Erythroblast (primary cell): ENCODE data around the gene CTBP2.
"Not testable (repeated sequence)": the region's sequence is repeated elsewhere in the genome, so short reads cannot be mapped to it uniquely, and the experiment has no call there.

Experiments used
- DNase-seq, 2 experiments: peaks; one replicate each; lab custom pipeline; 2025; lab: John Stamatoyannopoulos, UW
- GATA1 ChIP-seq: IDR thresholded peaks from 2 replicates; pipeline ENCODE4 v1.6.1; 2011; ENCODE audit warnings: low read depth, mild to moderate bottlenecking, control low read depth, low read length, moderate library complexity
- POLR2A ChIP-seq: IDR thresholded peaks from 2 replicates; pipeline ENCODE4 v1.6.1; 2011; ENCODE audit warnings: mild to moderate bottlenecking, low read length

CTBP2 gene

DNA sequence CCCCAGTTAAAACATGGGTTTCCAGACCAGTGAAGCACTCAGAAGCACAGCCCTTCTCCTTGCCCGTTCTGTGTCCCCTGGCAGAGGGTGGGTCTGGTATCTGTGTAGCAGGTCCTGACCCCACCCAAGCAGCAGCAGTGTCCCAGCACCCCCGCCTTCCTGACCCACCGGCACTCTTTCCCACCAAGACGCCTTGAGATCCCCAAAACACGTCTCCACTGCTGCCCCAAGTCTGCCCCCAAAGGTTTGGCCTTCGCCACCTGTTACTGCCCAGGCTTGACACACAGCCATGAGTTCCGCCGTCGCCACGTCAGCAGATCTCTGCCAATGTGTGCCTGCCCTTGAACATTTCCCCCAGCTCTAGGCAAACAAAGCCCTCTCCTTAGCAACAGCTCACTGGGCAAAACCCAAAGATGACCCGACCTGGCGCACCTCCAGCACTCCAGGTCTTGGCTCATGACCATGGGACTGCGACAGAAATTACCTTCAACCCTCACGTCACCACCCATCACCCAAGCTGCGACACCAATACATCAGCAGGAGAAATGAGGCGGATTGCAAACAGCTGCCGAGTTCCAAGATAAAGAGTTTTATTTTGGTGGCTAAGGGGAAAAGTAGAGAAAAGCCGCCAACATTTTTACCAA, 75.6 kb downstream of the CTBP2 start:
- TF ChIP-seq POLR2A (no peak), GATA1 (no peak)
- DNase-seq = no peak

DNA sequence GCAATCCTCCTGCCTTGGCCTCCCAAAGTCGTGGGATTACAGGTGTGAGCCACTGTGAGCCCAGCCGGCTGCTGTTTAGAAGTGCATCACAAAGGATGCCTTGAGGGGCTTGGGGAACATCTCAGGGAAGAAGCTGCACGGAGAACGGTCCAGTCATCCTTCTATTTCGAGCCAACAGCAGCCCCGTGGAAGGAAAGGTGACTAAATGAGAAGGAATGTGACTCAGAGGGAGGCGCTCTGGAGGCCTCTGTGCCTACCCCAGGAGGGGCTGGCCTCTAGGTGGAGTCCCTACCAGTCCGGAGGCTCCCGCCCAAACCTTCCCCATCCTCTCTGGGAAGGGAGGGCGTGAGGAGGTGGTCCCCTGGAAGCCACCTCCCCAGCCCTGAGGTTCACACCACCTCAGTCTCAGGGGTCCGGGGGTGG, 76.2 kb downstream of the CTBP2 start:
- DNase-seq = peak in 1 of 2 experiments; percentile 16
- no peak for TF ChIP-seq POLR2A

DNA sequence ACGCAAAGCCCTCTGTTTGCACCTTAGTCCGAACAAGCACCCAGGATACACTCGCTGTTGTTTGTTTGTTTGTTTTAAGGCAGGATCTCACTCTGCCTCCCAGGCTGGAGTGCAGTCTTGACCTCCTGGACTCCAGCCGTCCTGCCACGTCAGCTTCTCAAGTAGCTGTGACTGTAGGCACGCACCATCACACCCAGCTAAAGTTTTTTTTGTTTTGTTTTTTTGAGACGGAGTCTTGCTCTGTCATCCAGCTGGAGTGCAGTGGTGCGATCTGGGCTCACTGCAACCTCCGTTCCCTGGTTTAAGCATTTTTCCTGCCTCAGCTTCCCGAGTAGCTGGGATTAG, 76.8 kb downstream of the CTBP2 start:
- DNase-seq = no peak
- TF ChIP-seq POLR2A (no peak), GATA1 (no peak)

DNA sequence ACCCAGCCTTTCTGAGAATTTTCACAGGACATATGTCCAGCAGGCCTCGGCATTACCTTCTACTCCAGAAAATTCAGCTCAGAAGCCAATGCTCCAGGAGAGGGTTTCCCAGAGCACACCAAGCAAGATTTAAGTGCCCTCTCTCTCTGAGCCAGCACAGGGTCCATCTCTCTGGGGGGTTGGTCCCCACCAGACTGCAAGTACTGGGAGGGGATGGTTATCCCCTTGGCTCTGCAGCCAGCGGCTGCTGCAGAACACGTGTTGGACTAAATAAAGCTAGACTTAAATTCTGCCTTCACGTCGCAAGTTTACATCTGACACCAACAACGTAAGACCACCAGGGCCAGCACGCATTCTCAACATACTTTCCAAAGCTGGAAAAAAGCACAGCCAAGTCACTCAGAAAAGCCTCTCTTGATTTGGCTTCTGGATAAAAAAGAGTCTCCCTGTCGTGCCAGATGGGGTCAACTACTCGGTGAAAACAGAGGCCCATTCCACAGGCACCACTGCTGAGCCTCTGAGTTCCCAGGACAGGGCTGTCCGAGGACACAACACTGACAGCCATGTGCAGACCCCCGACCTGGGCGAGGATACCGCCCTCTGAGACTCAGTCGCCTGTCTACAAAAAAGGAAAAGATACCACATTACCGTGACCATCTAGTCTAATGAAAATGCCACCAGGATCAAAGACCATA, 77.3 kb downstream of the CTBP2 start:
- DNase-seq = no peak
- no peak for TF ChIP-seq POLR2A
- no peak for TF ChIP-seq GATA1

DNA sequence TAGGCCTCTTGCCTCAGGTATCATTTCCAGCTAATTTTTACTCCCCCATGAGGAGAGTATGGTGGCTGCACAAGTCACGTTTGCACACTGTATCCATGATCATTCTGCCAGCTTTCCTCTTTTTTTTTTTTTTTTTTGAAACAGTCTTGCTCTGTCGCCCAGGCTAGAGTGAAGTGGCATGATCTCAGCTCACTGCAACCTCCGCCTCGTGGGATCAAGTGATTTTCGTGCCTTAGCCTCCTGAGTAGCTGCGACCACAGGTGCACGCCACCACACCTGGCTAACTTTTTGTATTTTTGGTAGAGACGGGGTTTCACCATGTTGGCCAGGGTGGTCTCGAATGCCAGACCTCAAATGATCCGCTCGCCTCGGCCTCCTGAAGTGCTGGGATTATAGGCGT, 77.9 kb downstream of the CTBP2 start:
- not testable (repeated sequence) for DNase-seq

DNA sequence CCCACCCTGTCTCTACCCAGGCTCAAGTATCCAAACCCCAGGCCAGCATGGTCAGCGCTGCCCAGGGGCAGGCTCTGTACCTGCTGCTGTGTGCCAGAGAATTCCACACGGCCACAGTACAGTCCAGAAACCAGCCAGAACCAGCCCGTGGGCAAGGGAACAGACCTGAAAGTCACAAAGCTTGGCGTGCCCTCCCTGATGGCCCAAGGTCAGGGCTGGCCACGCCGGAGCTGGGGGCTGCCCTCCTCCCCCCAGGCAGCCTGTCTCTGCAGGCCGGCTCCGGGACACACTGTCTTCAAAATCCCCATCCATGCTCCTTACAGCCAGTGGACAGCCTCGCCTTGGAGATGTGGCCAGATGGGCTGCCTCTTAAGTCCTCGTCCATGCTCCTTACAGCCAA, 78.4 kb downstream of the CTBP2 start:
- TF ChIP-seq POLR2A (no peak), GATA1 (no peak)
- no peak for DNase-seq

DNA sequence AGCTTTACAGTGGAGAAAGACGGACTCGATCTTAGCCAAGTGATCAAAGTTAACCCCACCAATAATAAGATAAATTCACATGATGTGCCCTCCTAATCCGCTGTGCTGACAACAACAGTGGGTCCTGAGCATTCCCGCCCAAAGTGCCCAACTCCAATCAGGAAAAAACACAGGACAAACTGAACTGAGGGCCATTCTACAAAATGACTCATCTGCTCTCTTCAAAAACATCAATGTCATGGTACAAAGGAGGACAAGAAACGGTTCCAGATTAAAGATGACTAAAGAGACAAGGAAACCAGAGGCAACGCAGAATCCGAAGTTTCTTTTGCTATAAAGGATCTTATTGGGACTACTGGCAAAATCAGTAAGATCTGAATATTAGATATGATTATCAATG, 79.4 kb downstream of the CTBP2 start:
- no peak for TF ChIP-seq POLR2A
- TF ChIP-seq GATA1 = no peak
- DNase-seq = no peak

DNA sequence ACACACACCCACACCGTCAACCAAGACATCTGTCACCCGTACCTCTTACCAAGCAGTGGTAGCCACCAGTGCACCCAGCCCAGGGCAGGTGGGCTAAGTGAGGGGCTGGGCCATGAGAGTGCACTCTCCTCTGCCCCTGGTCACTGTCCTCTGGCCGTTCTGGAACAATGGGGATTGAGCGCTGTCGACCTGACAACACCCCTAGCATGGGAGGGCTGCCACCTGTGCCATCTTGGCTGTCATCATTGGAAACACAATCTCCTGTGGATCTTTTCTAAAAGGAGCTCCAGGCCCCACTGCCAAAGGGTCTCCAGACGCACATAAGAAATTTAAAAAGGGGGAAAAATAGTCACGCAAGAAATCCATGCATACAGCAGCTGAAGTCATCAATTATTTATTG, 80.1 kb downstream of the CTBP2 start:
- DNase-seq = no peak
- TF ChIP-seq POLR2A (no peak), GATA1 (no peak)

DNA sequence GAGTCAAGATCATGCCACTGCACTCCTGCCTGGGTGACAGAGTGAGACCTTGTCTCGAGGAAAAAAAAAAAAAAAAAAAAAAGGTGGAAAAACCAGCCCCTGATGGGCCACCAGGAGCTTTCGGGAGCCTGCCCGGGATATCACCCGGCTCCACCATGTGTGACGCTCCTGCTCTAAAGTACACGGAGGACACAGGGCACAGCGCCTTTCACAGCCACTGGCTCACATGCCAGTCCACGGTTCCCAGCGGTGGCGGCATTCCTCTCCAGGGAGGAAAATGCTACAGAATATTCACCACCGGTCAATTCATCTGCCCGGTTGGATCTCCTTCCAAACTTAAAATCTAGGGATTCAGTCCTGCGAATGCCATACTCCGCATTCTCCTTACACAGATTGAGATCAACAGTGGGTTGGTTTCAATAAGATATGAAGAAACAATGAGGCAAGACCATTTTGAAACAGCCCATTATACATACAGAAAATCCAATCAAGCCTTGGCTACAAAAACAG, 81.2 kb downstream of the CTBP2 start:
- TF ChIP-seq POLR2A = no peak
- no peak for TF ChIP-seq GATA1
- DNase-seq = no peak

DNA sequence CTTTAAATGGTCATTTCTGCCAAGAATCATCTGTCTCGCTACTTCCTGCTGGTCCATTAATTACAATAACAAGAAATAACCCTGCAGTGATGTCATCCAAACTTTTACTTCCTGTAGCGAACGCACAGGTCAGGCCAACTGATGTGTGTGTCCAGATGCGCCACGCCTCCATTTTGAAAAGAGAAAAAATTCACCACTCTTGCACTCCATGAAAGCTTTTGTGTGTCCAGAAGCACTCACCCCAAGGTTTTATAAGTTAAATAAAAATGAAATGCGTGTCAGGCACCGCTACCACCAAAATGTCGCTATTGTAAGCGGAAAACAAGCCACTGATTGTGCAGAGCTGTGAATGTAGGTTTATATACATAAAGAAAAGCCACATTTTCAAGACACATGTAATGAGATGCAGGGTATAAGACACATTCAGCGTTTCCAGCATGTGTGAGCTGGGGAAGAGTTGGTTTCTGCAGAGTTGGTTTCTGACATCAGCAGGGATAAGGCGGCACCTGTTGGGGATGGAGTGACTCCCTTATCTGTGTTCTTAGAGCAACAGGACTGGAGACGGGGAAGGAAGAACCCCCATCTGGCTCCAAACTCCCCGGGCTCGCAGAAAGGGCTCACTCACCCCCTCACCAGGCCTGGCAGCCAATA, 83.3 kb downstream of the CTBP2 start:
- no peak for TF ChIP-seq POLR2A
- TF ChIP-seq GATA1 = no peak
- no peak for DNase-seq

DNA sequence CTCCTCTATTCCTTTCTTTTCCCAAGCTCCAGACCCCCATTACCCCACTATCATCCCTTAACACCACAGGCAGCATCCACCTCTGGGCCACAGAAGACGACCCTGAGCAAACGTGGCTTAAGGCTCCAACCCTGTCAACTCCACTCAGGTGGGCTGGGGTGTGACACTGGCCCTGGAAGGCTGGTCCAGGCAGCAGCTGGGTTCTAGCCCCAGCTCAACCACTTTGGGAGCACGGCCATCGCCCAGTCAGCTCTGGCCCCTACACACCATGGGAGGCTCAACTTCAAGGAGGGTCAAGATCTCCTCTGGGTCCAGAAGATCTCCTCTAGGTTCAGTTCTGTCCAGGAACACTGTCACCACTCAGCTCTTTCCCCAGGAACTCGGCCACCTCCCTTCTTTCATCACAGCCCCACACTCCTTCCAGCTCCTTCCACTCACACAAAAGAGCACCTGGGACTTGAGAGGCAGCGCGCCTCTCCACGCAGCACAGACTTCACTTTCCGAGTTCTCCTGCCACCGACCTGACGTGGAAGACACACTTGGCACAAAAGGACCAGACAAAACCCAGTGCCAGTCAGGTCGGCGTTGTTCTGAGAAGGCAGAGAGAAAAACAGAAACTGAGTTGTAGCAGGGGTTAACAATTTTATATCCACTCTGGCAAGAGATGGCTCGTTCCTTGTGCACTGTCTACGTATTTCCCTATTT, 84.1 kb downstream of the CTBP2 start:
- no peak for DNase-seq
- TF ChIP-seq GATA1 (no peak), POLR2A (no peak)

DNA sequence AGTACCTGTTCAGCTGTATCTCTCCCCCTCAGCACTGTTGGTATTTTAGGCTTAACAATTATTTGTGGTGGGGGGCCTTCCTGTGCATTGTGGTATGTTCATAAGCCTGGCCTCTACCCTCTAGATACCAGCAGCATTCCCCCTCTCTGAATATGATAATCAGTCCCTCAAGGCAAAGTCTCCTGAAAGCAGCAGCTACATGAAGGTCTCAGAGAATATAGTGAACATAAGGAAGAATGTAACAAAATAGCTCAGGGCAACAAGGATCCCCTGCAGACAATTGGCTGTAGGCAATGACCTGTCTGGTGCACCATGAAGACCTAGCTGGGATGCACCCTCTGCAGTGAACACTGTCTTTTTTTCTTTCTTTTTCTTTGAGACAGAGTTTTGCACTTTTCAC, 86.4 kb downstream of the CTBP2 start:
- DNase-seq = no peak

DNA sequence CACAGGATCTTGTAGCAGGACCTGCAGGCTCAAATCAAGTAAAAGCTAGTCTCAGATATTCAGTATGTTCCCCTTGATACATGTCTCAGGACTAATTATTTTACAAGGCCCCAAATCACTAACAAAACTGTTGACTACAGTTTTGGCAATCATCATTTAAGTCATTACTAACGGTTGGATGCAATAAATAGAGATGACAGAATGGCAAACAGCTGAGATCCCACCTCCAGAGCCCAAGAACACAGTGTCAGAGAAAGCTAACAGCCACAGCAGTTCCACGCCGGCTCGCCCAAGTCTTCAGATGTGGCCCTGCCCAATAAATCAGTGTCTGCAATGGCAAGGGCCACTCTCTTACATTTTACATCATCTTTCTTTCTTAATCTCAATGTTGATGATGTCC, 87.6 kb downstream of the CTBP2 start:
- DNase-seq = no peak

More for the DNA sequence above, 86.4 kb downstream of the CTBP2 start:
- no peak for TF ChIP-seq POLR2A
- TF ChIP-seq GATA1 = no peak

DNA sequence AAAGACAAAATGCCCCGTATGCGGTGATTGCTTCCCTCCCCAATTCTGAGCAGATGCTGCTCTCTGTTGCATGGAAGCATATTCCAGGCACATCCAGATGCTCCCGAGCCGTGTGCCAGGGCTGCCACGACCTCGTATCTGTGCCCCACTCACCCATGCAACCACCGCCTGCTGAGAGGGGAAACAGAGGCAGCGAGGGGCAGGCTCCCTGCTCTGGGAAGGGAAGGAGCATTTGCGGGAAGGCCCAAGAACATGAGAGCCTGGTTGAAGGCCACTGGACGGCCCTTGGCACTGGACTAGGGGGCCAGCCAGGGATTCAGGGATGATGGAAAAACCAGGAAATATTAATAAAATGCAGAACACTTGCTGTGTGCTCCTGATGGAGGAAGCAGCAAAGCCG, 89.4 kb downstream of the CTBP2 start:
- DNase-seq = no peak
- TF ChIP-seq POLR2A = no peak
- no peak for TF ChIP-seq GATA1

More for the DNA sequence above, 87.6 kb downstream of the CTBP2 start:
- TF ChIP-seq POLR2A = no peak
- TF ChIP-seq GATA1 = no peak

DNA sequence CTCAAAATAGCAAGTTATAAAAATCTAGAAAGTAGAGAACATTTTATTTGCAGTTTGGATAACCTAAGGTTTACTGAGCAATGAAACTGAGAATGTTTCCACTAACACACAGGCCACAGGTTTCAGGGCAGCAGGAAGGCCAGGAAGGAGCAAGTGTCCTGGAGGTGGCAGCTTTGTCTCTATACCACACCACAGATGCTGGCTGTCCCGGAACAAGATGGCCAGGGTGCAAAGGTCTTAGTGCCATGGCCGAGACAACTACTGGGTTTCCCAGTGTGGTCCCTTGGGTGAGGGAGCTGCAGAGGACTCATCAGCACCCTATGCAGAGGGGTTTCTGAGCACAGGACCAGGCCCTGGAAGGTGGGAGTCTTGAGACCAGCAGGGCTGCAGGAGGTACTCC, 92.0 kb downstream of the CTBP2 start:
- no peak for TF ChIP-seq GATA1
- TF ChIP-seq POLR2A = no peak
- DNase-seq = no peak
